Measurements from ENCODE around the gene CREB5.

CREB5 gene

DNA sequence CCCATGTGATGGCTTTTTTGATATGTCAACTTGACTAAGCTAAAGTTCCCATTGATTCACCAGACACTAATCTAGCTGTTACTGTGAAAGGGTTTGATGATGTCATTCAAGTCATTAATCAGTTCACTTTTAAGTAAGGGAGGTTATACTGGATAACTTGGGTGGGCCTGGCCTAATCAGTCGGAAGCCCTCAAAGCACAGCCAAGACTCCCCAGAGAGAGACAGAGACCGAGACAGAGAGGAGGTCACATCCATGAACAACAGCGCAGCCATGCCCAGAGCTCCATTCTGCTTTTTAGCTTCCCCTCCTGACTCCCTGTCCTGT lies 442.4 kb downstream of the CREB5 start:
- no peak for DNase-seq (ENCODE audit: low spot score)
- no peaks in the 10 kb centered on the region for H3K27me3 ChIP-seq (ENCODE audit: insufficient read depth, poor library complexity, severe bottlenecking)
- H3K4me3 ChIP-seq (ENCODE audit: severe bottlenecking), result no peak overlapping the region
- ATAC-seq (ENCODE audit: low read depth), result no peak
- no peaks in the 10 kb centered on the region for H3K9me3 ChIP-seq (ENCODE audit: severe bottlenecking)
- TF ChIP-seq, protein P1, sequence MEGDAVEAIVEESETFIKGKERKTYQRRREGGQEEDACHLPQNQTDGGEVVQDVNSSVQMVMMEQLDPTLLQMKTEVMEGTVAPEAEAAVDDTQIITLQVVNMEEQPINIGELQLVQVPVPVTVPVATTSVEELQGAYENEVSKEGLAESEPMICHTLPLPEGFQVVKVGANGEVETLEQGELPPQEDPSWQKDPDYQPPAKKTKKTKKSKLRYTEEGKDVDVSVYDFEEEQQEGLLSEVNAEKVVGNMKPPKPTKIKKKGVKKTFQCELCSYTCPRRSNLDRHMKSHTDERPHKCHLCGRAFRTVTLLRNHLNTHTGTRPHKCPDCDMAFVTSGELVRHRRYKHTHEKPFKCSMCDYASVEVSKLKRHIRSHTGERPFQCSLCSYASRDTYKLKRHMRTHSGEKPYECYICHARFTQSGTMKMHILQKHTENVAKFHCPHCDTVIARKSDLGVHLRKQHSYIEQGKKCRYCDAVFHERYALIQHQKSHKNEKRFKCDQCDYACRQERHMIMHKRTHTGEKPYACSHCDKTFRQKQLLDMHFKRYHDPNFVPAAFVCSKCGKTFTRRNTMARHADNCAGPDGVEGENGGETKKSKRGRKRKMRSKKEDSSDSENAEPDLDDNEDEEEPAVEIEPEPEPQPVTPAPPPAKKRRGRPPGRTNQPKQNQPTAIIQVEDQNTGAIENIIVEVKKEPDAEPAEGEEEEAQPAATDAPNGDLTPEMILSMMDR (IDR thresholded peaks at IDR 0.05; ENCODE audit: poor library complexity, severe bottlenecking), result no peak
- H3K4me1 ChIP-seq (ENCODE audit: insufficient read depth, poor library complexity, severe bottlenecking), result peaks cover 21% of the 10 kb centered on the region
- H3K27ac ChIP-seq (ENCODE audit: poor library complexity, severe bottlenecking), result peak overlapping the region; percentile 74
- H3K36me3 ChIP-seq (ENCODE audit: low read depth), result no peaks in the 10 kb centered on the region

DNA sequence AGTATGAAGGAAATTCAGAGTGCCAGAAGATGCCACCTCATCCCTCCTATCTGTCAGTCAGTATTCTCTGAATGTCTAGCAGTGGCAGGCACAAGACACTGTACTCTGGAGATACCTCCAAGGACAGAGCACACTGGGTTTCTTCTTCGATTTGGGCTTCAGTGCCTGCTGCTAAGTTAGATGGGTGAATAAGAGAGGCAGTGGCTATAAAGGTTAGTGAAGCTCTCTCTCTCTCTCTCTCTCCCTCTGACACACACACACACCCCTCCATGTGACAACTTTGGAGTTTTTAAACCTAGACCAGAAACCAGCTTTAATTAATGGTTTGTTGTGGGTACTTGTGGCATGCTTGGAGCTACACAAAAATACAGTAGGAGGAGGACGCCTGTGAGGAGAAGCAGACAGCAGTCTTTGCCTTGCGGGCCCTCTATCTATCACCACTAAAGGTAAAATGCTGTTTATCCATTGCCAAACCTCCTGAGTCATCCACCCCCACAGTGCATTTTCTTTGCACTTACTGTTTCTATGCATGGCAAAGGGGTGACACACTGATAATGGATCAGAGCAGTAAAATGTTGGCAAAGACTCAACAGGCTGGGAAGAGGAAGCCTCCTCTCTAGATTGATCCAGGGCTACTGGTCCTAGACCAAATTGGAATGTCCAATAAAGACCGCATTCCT lies 443.4 kb downstream of the CREB5 start:
- no peaks in the 10 kb centered on the region for H3K9me3 ChIP-seq (ENCODE audit: severe bottlenecking)
- H3K27me3 ChIP-seq (ENCODE audit: insufficient read depth, poor library complexity, severe bottlenecking), result no peaks in the 10 kb centered on the region
- peaks cover 21% of the 10 kb centered on the region for H3K4me1 ChIP-seq (ENCODE audit: insufficient read depth, poor library complexity, severe bottlenecking)
- ATAC-seq (ENCODE audit: low read depth) (peak; percentile 88), DNase-seq (ENCODE audit: low spot score) (peak; percentile 86)
- H3K36me3 ChIP-seq (ENCODE audit: low read depth), result no peaks in the 10 kb centered on the region
- no peak overlapping the region for H3K4me3 ChIP-seq (ENCODE audit: severe bottlenecking)
- peak overlapping the region; percentile 74 for H3K27ac ChIP-seq (ENCODE audit: poor library complexity, severe bottlenecking)
- TF ChIP-seq, protein P1 (IDR thresholded peaks at IDR 0.05; ENCODE audit: poor library complexity, severe bottlenecking), result no peak

DNA sequence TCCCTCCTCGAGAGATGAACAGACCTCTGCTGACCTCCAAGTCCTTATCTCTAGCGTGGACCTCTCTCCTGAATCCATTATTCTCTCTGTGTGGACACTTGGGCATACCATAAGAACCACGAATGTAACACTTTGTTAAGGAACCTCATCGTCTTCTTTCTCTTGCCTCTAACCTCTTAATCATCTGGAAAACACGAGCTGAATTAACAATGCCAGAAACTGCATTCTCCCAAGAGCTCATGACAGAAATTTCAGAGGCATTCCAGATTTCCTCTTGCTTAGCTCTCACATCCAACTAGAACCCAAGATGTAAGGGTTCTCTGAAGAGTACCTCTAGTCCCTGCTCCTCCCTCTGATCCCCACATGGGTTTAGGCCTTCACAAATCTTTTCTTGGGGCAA lies 444.3 kb downstream of the CREB5 start:
- H3K36me3 ChIP-seq (ENCODE audit: low read depth), result no peaks in the 10 kb centered on the region
- ATAC-seq (ENCODE audit: low read depth), result no peak
- H3K27ac ChIP-seq (ENCODE audit: poor library complexity, severe bottlenecking), result peak overlapping the region; percentile 74
- H3K9me3 ChIP-seq (ENCODE audit: severe bottlenecking), result no peaks in the 10 kb centered on the region
- no peak overlapping the region for H3K4me3 ChIP-seq (ENCODE audit: severe bottlenecking)
- no peak for DNase-seq (ENCODE audit: low spot score)
- H3K27me3 ChIP-seq (ENCODE audit: insufficient read depth, poor library complexity, severe bottlenecking), result no peaks in the 10 kb centered on the region
- H3K4me1 ChIP-seq (ENCODE audit: insufficient read depth, poor library complexity, severe bottlenecking), result peaks cover 21% of the 10 kb centered on the region
- TF ChIP-seq, protein P1 (IDR thresholded peaks at IDR 0.05; ENCODE audit: poor library complexity, severe bottlenecking), result no peak

DNA sequence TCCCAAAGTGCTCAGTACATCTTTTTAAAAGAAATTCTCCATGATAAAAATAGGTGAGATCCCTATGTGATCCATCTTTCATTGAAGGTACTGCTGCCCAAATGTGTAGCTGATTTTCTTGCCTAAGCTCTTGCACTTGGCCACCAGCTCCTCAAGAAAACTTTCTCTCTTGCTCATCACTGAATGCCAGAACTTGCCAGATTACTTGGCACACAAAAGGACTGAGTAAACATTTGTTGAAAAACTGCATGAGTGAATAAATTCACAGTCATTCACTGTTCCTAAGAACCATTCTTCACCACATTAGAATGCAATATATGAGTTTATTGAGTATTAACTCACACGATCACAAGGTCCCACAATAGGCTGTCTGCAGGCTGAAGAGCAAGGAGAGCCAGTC lies 445.9 kb downstream of the CREB5 start:
- TF ChIP-seq, protein P1 (IDR thresholded peaks at IDR 0.05; ENCODE audit: poor library complexity, severe bottlenecking), result no peak
- peak overlapping the region; percentile 43 for H3K27ac ChIP-seq (ENCODE audit: poor library complexity, severe bottlenecking)
- H3K4me3 ChIP-seq (ENCODE audit: severe bottlenecking), result no peak overlapping the region
- H3K36me3 ChIP-seq (ENCODE audit: low read depth), result no peaks in the 10 kb centered on the region
- no peaks in the 10 kb centered on the region for H3K27me3 ChIP-seq (ENCODE audit: insufficient read depth, poor library complexity, severe bottlenecking)
- DNase-seq (ENCODE audit: low spot score) (no peak), ATAC-seq (ENCODE audit: low read depth) (peak; percentile 49)
- peaks cover 21% of the 10 kb centered on the region for H3K4me1 ChIP-seq (ENCODE audit: insufficient read depth, poor library complexity, severe bottlenecking)
- H3K9me3 ChIP-seq (ENCODE audit: severe bottlenecking), result no peaks in the 10 kb centered on the region

DNA sequence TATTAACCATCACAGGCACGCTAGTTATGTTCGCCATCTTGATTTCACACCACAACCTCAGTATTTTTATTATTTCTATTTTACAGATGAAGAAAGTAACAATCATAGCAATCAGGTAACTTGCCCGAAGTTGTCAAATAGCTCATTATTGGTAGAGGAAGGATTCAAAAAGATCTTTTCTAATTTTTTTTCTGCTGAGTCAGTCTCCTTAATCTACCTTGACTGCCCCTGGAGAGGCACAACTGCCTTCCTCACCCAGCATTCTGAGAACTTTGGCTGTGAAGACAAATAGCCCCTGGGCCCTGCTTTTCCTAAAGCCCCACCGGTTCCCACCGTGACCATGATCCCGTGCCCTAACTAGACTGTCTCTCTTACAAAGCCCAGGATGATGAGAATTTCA lies 446.6 kb downstream of the CREB5 start:
- no peak for DNase-seq (ENCODE audit: low spot score)
- no peaks in the 10 kb centered on the region for H3K27me3 ChIP-seq (ENCODE audit: insufficient read depth, poor library complexity, severe bottlenecking)
- H3K9me3 ChIP-seq (ENCODE audit: severe bottlenecking), result no peaks in the 10 kb centered on the region
- no peak overlapping the region for H3K4me3 ChIP-seq (ENCODE audit: severe bottlenecking)
- ATAC-seq (ENCODE audit: low read depth), result no peak
- H3K27ac ChIP-seq (ENCODE audit: poor library complexity, severe bottlenecking), result peak overlapping the region; percentile 43
- H3K4me1 ChIP-seq (ENCODE audit: insufficient read depth, poor library complexity, severe bottlenecking), result peaks cover 21% of the 10 kb centered on the region
- H3K36me3 ChIP-seq (ENCODE audit: low read depth), result no peaks in the 10 kb centered on the region
- TF ChIP-seq, protein P1 (IDR thresholded peaks at IDR 0.05; ENCODE audit: poor library complexity, severe bottlenecking), result no peak

All from RWPE2 (cell line).